OCI-LY7 (cell line): ENCODE data around the gene CD86.

Experiments used
- CTCF ChIP-seq: fragments of 200-600 bp; sonication (generic); conservative IDR thresholded peaks from 2 replicates; pipeline ENCODE4 v1.5.1; 2014; ENCODE audit warnings: mild to moderate bottlenecking, antibody characterized with exemption, low read length, moderate library complexity, mixed read lengths
- EZH2phosphoT487 ChIP-seq: fragments of 200-600 bp; sonication (generic); IDR thresholded peaks from 2 replicates; pipeline ENCODE4 v1.6.1; 2018; ENCODE audit warnings: low read depth, borderline replicate concordance, mild to moderate bottlenecking, mixed run types, antibody characterized with exemption, low read length, moderate library complexity, mixed read lengths

DNA sequence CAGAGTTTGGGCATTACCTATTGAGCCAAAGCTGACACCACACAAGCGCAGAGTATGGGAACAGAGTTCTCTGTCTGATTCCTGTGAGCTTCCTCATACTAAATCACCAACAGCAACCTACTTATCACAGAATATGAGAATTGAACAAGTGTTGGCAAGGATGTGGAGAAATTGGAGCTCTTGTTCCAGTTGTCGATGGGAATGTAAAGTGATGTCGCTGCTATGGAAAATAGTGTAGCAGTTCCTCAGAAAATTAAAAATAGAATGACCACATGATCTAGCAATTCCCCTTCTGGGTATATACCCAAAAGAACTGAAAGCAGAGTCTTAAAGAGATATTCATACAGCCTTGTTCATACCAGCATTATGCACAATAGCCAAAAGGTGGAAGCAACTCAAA, 33.4 kb downstream of the CD86 start:
- no peak for TF ChIP-seq CTCF
- TF ChIP-seq EZH2phosphoT487, result no peak
